ENCODE measurements around the gene RAX2.
A peak's percentile ranks its signal among the peaks of the same experiment; 100 is the strongest.
"Not testable (repeated sequence)": the region's sequence is repeated elsewhere in the genome, so short reads cannot be mapped to it uniquely, and the experiment has no call there.

RAX2 gene

DNA sequence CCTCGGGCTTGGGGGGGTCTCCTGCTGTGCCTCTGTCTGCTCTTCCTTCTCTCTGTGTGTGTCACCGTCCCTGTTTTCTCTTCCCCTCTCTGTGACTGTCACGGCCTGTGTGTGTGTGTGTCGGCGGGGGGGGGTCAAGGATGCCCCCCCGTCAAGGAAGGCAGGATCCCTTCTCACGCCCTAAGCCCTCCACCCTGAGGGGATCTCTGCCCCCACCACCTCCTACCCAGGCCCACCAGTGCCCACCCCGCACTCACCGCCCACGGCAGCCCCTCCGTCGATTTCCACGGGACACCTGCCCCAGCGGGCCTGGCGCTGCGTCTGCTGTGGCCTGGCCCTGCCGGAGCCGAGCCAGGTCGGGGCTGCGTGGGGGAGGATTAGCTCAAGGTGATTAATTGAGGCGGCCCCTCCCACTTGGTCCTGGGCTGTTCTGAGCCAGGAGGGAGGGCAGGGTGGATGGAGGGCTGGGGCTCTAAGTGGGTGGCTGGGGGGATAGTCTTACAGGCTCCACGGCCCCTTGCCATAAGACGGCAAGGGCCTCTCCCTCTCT, at the start of gene RAX2:
RAX2 (minus strand) TSS at position 323 of the 550 bp plus-strand sequence. CDS start 486 bp downstream, outside the sequence.
- H3K36me3 Mint-ChIP-seq, result peaks cover 22 to 39% of the 10 kb centered on the region in 2 donors
- H3K27me3 Mint-ChIP-seq, result no peaks in the 10 kb centered on the region
- H3K4me3 Mint-ChIP-seq, result no peak within 1 kb of the TSS
- H3K9me3 Mint-ChIP-seq, result peaks cover 0 to 3% of the 10 kb centered on the region in 2 donors
- H3K27ac Mint-ChIP-seq, result no peak within 1 kb of the TSS
- no peak for ATAC-seq (replicated peaks)
- H3K4me1 Mint-ChIP-seq, result peaks cover 4 to 10% of the 10 kb centered on the region in 2 donors
- DNase-seq, result no peak

DNA sequence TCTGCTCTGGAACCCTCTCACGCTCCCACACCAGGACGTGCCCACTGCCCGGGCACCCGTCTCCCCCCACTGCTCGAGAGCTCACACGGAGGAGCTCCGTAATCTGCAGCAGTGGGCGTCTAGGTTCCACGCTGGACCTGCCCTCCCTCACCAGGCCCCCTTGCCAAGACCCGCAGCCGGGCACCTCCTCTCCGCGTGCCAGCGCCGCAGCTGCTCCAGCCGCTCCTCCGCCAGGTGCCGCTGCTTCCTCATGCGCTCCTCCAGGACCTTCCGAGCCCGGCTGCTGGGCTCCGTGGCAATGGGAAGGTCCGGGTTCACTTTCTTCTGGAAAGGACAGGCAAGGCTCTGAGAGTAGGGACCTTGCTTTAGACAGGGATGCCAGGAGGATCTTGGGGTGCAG, 49.1 kb upstream of the RAX2 start:
- Mint-ChIP-seq H3K27me3 (peaks cover 0 to 6% of the 10 kb centered on the region in 2 donors), H3K4me3 (no peak overlapping the region), H3K9me3 (no peaks in the 10 kb centered on the region), H3K27ac (no peak overlapping the region), H3K4me1 (peaks cover 25 to 49% of the 10 kb centered on the region in 2 donors), H3K36me3 (no peaks in the 10 kb centered on the region)
- DNase-seq (no peak), ATAC-seq (replicated peaks) (no peak)

DNA sequence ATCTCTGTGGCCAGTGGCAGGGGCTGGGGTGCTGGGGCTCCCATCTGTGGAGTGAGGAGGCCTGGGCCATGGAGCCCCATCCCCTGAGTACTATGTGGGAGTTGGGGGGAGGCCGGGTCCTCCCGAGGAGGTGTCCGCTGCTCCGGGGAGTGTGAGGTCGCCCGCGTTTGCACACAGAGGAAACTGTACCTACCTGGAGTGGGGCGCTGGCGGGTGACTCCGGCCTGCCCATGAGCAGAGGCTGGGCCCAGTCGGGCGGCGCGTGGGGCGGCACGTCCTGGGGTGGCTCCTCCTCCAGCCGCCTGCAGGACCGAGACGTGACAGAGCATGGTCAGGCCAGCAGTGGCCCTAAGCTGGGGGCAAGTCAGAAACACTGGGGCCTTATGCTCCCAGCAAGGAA, 48.0 kb upstream of the RAX2 start:
- Mint-ChIP-seq H3K27ac (peak overlapping the region; percentile 25), H3K4me1 (peaks cover 21 to 51% of the 10 kb centered on the region in 2 donors), H3K27me3 (no peaks in the 10 kb centered on the region), H3K9me3 (no peaks in the 10 kb centered on the region), H3K36me3 (no peaks in the 10 kb centered on the region), H3K4me3 (no peak overlapping the region)
- no peak for DNase-seq
- ATAC-seq (replicated peaks), result no peak

DNA sequence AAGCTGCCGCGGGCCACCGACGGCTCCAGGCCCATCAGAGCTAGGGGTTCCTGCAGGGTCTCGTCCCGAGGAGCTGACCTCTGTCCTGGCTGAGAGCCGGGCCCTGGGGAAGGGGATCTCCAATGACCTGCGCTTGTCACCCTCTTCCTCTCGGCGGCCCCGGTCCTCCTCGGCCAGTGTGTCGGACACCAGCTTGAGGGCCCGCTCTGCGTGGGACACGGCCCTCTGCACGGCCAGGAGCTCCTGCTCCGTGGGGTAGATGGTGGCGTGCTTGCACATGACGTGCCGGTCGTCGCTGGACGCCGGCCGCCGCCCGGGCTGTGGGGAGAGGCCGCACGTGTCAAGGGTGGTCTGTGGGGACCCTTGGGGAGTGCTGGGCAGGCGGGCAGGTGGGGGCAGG, 46.9 kb upstream of the RAX2 start:
- ATAC-seq (replicated peaks) (no peak), DNase-seq (no peak)

DNA sequence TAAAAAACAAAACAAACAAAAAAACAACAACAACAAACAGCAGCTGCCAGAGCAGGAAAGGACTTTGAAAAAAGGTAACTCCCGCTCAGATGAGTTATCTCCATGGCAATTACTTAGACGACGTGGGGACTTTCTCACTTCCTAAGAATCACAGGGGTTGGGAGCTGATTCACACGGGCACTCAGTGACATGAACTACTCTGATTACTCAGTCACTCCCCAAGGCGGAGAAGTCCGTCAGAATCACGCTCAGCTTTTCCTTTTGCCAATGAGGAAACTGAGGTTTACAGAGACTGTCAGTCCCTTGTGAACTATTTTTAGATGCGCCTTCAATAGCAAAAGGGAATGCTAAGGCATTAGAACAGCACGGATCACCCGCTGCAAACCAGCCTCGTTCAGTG, 46.4 kb upstream of the RAX2 start:
- peak; percentile 73 to 81 for ATAC-seq (replicated peaks)
- Mint-ChIP-seq H3K4me3 (peak overlapping the region in 1 of 2 donors; percentile 43), H3K36me3 (peaks cover 1 to 2% of the 10 kb centered on the region in 2 donors), H3K4me1 (peaks cover 26 to 62% of the 10 kb centered on the region in 2 donors), H3K27me3 (no peaks in the 10 kb centered on the region), H3K27ac (peak overlapping the region; percentile 42), H3K9me3 (peaks cover 0 to 1% of the 10 kb centered on the region in 2 donors)
- DNase-seq, result no peak

More for the DNA sequence above, 46.9 kb upstream of the RAX2 start:
- Mint-ChIP-seq H3K27me3 (no peaks in the 10 kb centered on the region), H3K9me3 (no peaks in the 10 kb centered on the region), H3K4me3 (no peak overlapping the region), H3K36me3 (no peaks in the 10 kb centered on the region), H3K4me1 (peaks cover 23 to 59% of the 10 kb centered on the region in 2 donors), H3K27ac (peak overlapping the region; percentile 47)

- peaks cover 2 to 5% of the 10 kb centered on the region in 2 donors for H3K36me3 Mint-ChIP-seq
- DNase-seq (no peak), ATAC-seq (replicated peaks) (no peak)
- H3K27ac Mint-ChIP-seq, result peak overlapping the region; percentile 78
- H3K4me3 Mint-ChIP-seq, result peak overlapping the region; percentile 43 to 56
- no peaks in the 10 kb centered on the region for H3K27me3 Mint-ChIP-seq
- peaks cover 29 to 69% of the 10 kb centered on the region in 2 donors for H3K4me1 Mint-ChIP-seq
- peaks cover 0 to 2% of the 10 kb centered on the region in 2 donors for H3K9me3 Mint-ChIP-seq
Observed at GRCh38 chr19:3817761-3818160, 45.7 kb upstream of the RAX2 start.

- H3K36me3 Mint-ChIP-seq, result peaks cover 5 to 11% of the 10 kb centered on the region in 2 donors
- DNase-seq (no peak), ATAC-seq (replicated peaks) (no peak)
- H3K9me3 Mint-ChIP-seq, result peaks cover 0 to 2% of the 10 kb centered on the region in 2 donors
- H3K27ac Mint-ChIP-seq, result peak overlapping the region; percentile 25
- no peak overlapping the region for H3K4me3 Mint-ChIP-seq
- peaks cover 30 to 71% of the 10 kb centered on the region in 2 donors for H3K4me1 Mint-ChIP-seq
- no peaks in the 10 kb centered on the region for H3K27me3 Mint-ChIP-seq
Observed at GRCh38 chr19:3816566-3817218, 44.7 kb upstream of the RAX2 start.

DNA sequence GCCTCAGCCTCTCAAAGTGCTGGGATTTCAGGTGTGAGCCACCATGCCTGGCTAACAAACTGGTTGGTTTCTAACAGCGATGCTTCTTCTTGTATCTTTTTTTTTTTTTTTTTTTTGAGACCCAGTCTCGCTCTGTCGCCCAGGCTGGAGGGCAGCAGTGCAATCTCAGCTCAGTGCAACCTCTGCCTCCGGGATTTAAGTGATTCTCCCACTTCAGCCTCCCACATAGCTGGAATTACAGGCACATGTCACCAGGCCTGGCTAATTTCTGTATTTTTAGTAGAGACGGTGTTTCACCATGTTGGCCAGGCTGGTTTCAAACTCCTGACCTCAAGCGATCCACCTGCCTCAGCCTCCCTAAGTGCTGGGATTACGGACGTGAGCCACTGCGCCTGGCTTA, 44.1 kb upstream of the RAX2 start:
- H3K4me1 Mint-ChIP-seq, result peaks cover 27 to 69% of the 10 kb centered on the region in 2 donors
- DNase-seq, H3K27ac Mint-ChIP-seq: not testable (repeated sequence)

GRCh38 chr19:3814648-3815047, 42.6 kb upstream of the RAX2 start:
- no peaks in the 10 kb centered on the region for H3K27me3 Mint-ChIP-seq
- H3K36me3 Mint-ChIP-seq, result peaks cover 5 to 11% of the 10 kb centered on the region in 2 donors
- peaks cover 0 to 2% of the 10 kb centered on the region in 2 donors for H3K9me3 Mint-ChIP-seq
- DNase-seq (no peak), ATAC-seq (replicated peaks) (no peak)
- H3K27ac Mint-ChIP-seq, result peak overlapping the region; percentile 47
- H3K4me1 Mint-ChIP-seq, result peaks cover 34 to 72% of the 10 kb centered on the region in 2 donors
- H3K4me3 Mint-ChIP-seq, result no peak overlapping the region

More for the DNA sequence above, 44.1 kb upstream of the RAX2 start:
- peaks cover 5 to 11% of the 10 kb centered on the region in 2 donors for H3K36me3 Mint-ChIP-seq
- ATAC-seq (replicated peaks); H3K9me3 Mint-ChIP-seq; H3K4me3 Mint-ChIP-seq; H3K27me3 Mint-ChIP-seq: not testable (repeated sequence)

- Mint-ChIP-seq H3K9me3 (peaks cover 0 to 2% of the 10 kb centered on the region in 2 donors), H3K4me3 (no peak overlapping the region), H3K36me3 (peaks cover 5 to 11% of the 10 kb centered on the region in 2 donors), H3K27ac (peak overlapping the region; percentile 80), H3K4me1 (peaks cover 34 to 69% of the 10 kb centered on the region in 2 donors), H3K27me3 (no peaks in the 10 kb centered on the region)
- no peak for DNase-seq
- ATAC-seq (replicated peaks), result no peak
Observed at GRCh38 chr19:3813473-3814392, 41.7 kb upstream of the RAX2 start.

DNA sequence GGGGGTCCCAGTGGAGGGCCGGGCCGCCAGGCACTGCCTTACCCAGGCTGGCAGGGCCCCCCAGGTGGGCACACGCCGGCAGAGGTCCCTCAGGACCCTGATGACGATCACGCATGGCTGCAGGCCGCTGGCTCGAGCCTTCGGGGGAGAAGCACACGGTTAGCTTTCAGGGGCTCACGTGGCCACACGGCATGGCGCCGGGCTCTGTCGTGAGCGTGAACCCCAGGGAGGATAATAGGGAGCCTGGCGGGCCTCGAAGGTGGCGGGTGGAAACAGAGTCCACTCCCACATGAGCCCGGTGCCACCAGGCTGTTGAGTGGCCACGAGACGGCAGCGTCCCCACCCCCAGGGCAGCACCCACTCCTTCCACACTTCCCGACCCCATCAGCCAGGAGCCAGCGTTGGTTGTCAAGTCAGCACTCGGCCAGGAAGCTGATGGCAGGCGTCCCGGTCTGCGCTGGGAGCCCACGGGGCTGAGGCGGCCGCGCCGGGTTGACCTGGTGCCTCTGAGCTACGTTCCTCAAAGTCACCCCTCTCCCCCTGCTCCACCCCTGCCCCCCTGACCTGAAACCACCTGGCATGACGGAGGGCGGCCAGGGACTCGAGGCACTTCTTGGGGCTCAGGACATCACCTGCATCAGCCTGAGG, 38.8 kb upstream of the RAX2 start:
- DNase-seq (no peak), ATAC-seq (replicated peaks) (peak; percentile 57 to 61)
- H3K4me3 Mint-ChIP-seq, result peak overlapping the region in 1 of 2 donors; percentile 14
- peaks cover 34 to 69% of the 10 kb centered on the region in 2 donors for H3K4me1 Mint-ChIP-seq
- peaks cover 5 to 11% of the 10 kb centered on the region in 2 donors for H3K36me3 Mint-ChIP-seq
- peaks cover 0 to 7% of the 10 kb centered on the region in 2 donors for H3K9me3 Mint-ChIP-seq
- H3K27ac Mint-ChIP-seq, result peak overlapping the region; percentile 56
- no peaks in the 10 kb centered on the region for H3K27me3 Mint-ChIP-seq

GRCh38 chr19:3809881-3810707, 38.1 kb upstream of the RAX2 start:
- DNase-seq, result peak; percentile 62
- peak; percentile 74 to 81 for ATAC-seq (replicated peaks)
- peak overlapping the region in 1 of 2 donors; percentile 4 for H3K4me3 Mint-ChIP-seq
- no peaks in the 10 kb centered on the region for H3K27me3 Mint-ChIP-seq
- peak overlapping the region; percentile 56 for H3K27ac Mint-ChIP-seq
- peaks cover 0 to 7% of the 10 kb centered on the region in 2 donors for H3K9me3 Mint-ChIP-seq
- peaks cover 34 to 69% of the 10 kb centered on the region in 2 donors for H3K4me1 Mint-ChIP-seq
- peaks cover 5 to 11% of the 10 kb centered on the region in 2 donors for H3K36me3 Mint-ChIP-seq

Measured in stimulated activated naive B cell treated with anti-CD40 and anti-IgM and Interleukin-4, amounts not matched to agents 10 μg/mL and 1 μg/mL and 100 μg/mL, for 72 hours (primary cell).